ENCODE data around the gene ANO4.

GRCh38 chr12:100959481-100959880 is 164.9 kb downstream of the ANO4 start:
- no peak for TF ChIP-seq CTCF (IDR thresholded peaks at IDR 0.05; ENCODE audit: control extremely low read depth in 1 of 3, insufficient read depth in 1 of 3, low read depth in 1 of 3, low read length in 3 of 3)
- TF ChIP-seq POLR2A (IDR thresholded peaks at IDR 0.05; ENCODE audit: control extremely low read depth in 1 of 2, low read depth in 2 of 2, low read length in 2 of 2), result no peak
- TF ChIP-seq ATF3 (IDR thresholded peaks at IDR 0.05; ENCODE audit: insufficient read depth, low read depth, low read length), result no peak
